ENCODE results near the gene GPT2.
"Not testable (repeated sequence)": the region's sequence is repeated elsewhere in the genome, so short reads cannot be mapped to it uniquely, and the experiment has no call there.

Gene GPT2

DNA sequence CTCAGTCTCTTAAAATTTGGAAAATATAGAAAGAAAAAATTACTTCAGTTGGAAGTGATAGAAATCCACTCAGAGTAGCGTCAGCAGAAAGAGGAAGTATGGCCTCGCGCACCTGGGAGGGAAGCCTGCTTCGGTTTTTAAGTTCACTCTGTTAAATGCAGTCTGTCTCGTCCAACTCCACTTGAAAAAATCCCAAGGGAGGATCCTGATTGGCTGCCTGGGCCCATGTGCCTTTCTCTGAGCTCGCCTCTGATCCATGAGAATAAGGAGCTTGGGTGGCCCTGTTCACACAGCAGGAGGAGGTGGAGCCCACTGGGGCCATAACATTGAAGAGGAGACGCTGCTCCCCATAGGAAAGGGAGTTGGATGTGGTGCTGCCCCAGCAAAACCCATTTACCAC, 48.6 kb downstream of the GPT2 start:
- H3K4me3 ChIP-seq (replicated peaks; ENCODE audit: low read depth, low read length): no peak overlapping the region
- no peak for DNase-seq (ENCODE audit: extremely low read depth, low read depth)
- TF ChIP-seq, protein P1, sequence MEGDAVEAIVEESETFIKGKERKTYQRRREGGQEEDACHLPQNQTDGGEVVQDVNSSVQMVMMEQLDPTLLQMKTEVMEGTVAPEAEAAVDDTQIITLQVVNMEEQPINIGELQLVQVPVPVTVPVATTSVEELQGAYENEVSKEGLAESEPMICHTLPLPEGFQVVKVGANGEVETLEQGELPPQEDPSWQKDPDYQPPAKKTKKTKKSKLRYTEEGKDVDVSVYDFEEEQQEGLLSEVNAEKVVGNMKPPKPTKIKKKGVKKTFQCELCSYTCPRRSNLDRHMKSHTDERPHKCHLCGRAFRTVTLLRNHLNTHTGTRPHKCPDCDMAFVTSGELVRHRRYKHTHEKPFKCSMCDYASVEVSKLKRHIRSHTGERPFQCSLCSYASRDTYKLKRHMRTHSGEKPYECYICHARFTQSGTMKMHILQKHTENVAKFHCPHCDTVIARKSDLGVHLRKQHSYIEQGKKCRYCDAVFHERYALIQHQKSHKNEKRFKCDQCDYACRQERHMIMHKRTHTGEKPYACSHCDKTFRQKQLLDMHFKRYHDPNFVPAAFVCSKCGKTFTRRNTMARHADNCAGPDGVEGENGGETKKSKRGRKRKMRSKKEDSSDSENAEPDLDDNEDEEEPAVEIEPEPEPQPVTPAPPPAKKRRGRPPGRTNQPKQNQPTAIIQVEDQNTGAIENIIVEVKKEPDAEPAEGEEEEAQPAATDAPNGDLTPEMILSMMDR (IDR thresholded peaks at IDR 0.05; ENCODE audit: low read depth, low read length, missing control alignments): no peak

DNA sequence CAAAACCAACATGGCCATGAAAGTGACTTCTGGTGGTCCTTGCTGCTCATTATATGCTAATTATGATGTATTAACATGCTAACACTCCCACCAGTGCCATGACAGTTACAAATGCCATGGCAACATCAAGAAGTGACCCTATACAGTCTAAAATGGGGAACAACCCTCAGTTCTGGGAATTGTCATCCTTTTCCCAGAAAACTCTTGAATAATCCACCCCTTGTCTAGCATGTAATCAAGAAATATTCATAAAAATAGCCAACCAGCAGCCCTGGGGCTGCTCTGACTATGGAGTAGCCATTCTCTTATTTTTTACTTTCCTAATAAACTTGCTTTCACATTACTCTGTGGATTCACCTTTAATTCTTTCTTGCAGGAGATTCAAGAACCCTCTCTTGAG, 53.4 kb downstream of the GPT2 start:
- no peak for DNase-seq (ENCODE audit: extremely low read depth, low read depth)
- no peak overlapping the region for H3K4me3 ChIP-seq (replicated peaks; ENCODE audit: low read depth, low read length)
- TF ChIP-seq, protein P1 (IDR thresholded peaks at IDR 0.05; ENCODE audit: low read depth, low read length, missing control alignments): no peak

DNA sequence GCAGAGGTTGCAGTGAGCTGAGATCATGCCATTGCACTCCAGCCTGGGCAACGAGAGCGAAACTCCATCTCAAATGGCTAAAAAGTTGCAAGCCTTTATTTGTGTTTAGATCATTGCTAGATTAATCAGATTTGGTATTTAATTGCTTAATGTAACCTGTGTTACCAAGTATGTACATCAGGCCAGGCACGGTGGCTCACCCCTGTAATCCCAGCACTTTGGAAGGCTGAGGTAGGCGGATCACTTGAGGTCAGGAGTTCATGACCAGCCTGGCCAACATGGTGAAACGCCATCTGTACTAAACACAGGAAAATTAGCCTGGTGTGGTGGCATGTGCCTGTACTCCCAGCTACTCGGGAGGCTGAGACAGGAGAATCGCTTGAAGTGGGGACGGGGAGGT, 60.6 kb downstream of the GPT2 start:
- not testable (repeated sequence) for DNase-seq (ENCODE audit: extremely low read depth, low read depth); H3K4me3 ChIP-seq (replicated peaks; ENCODE audit: low read depth, low read length)

DNA sequence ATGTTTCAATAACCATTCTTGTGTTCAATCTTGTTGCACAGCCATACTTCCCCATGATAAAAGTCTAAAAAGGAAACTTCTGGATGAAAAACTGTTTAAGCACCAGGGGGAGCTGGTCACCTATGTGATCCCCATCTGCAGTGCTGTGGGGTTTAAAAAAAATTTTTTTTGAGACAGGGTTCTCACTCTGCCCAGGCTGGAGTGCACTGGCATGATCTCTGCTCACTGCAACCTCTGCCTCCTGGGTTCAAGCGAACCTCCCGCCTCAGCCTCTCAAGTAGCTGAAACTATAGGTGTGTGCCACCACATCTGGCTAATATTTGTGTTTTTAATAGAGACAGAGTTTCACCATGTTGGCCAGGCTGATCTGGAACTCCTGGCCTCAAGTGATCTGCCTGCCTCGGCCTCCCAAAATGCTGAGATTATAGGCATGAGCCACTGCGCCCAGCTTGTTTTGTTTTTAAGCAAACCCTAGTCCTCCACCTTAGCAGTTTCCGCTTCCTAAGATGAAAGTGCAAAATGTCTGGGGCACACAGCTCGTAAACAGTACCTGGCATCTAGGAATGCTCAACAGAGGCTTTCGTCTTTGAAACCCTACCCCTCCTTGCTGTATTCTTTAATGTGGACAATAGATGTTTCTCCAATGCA, 63.9 kb downstream of the GPT2 start:
- TF ChIP-seq, protein P1 (IDR thresholded peaks at IDR 0.05; ENCODE audit: low read depth, low read length, missing control alignments): peak; percentile 55
- no peak for DNase-seq (ENCODE audit: extremely low read depth, low read depth)
- H3K4me3 ChIP-seq (replicated peaks; ENCODE audit: low read depth, low read length): no peak overlapping the region

DNA sequence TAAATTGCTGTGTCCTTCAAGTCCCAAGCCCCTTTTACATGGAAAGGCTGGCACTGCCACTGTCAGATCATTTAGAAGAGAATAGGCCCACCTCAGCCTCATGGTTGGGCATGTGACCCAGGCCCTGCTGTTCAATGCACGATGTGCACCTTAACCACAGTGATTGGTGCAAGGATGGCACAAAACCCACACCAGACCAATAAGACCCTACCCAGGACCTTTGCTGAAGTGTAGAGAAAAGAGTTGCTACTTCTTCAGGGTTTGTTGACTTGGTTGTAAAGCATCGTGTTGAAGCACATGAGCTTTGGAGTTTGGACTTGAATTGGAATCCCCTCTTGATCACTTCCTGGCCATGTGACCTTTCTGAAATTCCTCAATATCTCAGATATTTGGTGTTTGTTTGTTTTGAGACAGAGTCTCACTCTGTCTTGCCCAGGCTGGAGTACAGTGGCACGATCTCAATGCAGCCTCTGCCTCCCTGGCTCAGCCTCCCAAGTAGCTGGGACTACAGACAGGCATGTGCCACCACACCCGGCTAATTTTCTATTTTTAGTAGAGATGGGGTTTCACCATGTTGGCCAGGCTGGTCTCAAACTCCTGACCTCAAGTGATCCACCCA, 64.5 kb downstream of the GPT2 start:
- no peak overlapping the region for H3K4me3 ChIP-seq (replicated peaks; ENCODE audit: low read depth, low read length)
- TF ChIP-seq, protein P1 (IDR thresholded peaks at IDR 0.05; ENCODE audit: low read depth, low read length, missing control alignments): no peak
- no peak for DNase-seq (ENCODE audit: extremely low read depth, low read depth)

DNA sequence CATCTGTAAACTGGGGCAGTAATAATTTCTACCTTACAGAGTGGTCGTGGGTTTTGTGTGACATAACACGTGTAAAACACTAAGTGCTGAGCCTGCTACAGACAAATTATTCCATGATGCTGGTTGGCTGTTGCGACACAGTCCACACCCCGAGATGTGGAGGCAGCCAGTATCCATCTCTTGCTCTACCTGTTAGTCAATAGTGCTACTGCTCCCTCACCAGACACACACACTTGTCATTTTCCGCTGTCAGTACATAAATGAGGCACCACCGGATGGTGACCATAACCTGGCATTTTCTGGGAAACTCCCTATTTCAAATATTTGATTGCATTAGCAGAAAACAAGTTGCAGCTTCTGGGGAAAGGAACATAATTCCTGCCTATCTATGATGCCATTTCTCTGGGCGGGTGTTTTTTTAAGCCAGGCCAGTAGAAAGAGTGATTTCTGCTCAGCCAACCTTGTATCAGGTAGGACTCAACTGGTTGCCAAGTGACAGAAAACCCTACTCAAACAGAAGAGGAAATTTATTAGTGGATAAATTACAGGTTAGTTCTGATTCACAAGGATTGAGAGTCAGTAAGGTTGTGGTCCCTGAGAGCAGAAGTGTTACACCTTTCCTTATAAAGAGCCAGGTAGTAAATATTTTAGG, 65.2 kb downstream of the GPT2 start:
- DNase-seq (ENCODE audit: extremely low read depth, low read depth): no peak
- TF ChIP-seq, protein P1 (IDR thresholded peaks at IDR 0.05; ENCODE audit: low read depth, low read length, missing control alignments): no peak
- no peak overlapping the region for H3K4me3 ChIP-seq (replicated peaks; ENCODE audit: low read depth, low read length)

DNA sequence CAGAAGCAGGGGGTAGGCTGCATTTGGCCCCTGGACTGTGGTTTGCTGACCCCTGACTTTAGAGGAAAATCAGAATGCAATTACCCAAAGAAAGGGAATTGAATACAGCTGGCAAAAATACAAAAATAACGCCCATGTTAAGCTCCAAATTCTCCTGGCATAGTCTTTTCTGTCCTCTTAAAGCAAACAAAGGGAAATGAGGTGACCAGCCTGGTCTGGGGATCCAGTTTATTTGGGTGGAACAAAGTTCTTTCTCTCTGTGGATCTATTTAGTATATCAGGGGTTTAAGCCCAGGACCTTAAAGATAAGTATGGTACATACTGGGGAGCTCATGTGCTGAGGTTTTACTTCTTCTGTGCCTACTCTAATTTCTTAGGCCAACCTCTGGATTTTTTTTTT, 65.8 kb downstream of the GPT2 start:
- TF ChIP-seq, protein P1 (IDR thresholded peaks at IDR 0.05; ENCODE audit: low read depth, low read length, missing control alignments): no peak
- H3K4me3 ChIP-seq (replicated peaks; ENCODE audit: low read depth, low read length): no peak overlapping the region

More for the DNA sequence above, 65.8 kb downstream of the GPT2 start:
- no peak for DNase-seq (ENCODE audit: extremely low read depth, low read depth)

All from HFF-Myc (cell line).